Measurements from ENCODE around the gene TBC1D1.

The TBC1D1 gene

DNA sequence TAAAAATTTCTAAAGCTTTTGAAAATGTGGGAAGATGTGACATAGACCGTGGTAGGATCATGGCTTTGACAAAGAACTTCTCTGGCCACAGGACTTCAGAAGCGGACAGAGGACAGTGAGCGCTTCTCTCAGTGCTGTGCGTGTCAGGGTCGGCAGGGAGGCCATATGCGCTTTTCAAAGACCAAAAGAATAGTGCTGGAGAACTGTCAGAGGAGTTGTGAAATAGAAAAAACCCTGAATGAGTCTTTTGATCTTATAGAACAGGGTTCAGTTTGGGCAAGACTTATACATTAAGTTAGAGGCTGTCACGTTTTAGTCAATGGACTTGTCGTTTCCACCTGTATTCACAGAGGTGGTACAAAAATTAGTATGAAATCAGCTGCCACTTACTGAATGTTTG, 146.7 kb downstream of the TBC1D1 start:
- H3K27ac Mint-ChIP-seq: peak overlapping the region in 1 of 3 experiments; percentile 46
- H3K27me3 Mint-ChIP-seq (ENCODE audit: low read depth): no peaks in the 10 kb centered on the region
- TF ChIP-seq, protein P1, sequence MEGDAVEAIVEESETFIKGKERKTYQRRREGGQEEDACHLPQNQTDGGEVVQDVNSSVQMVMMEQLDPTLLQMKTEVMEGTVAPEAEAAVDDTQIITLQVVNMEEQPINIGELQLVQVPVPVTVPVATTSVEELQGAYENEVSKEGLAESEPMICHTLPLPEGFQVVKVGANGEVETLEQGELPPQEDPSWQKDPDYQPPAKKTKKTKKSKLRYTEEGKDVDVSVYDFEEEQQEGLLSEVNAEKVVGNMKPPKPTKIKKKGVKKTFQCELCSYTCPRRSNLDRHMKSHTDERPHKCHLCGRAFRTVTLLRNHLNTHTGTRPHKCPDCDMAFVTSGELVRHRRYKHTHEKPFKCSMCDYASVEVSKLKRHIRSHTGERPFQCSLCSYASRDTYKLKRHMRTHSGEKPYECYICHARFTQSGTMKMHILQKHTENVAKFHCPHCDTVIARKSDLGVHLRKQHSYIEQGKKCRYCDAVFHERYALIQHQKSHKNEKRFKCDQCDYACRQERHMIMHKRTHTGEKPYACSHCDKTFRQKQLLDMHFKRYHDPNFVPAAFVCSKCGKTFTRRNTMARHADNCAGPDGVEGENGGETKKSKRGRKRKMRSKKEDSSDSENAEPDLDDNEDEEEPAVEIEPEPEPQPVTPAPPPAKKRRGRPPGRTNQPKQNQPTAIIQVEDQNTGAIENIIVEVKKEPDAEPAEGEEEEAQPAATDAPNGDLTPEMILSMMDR (IDR thresholded peaks at IDR 0.05; ENCODE audit: unreplicated experiment in 3 of 3): no peak
- H3K4me1 Mint-ChIP-seq: no peaks in the 10 kb centered on the region
- H3K4me3 Mint-ChIP-seq: no peak overlapping the region
- peaks cover 54% of the 10 kb centered on the region for H3K36me3 Mint-ChIP-seq (ENCODE audit: low read depth)
- H3K9me3 Mint-ChIP-seq: no peaks in the 10 kb centered on the region

DNA sequence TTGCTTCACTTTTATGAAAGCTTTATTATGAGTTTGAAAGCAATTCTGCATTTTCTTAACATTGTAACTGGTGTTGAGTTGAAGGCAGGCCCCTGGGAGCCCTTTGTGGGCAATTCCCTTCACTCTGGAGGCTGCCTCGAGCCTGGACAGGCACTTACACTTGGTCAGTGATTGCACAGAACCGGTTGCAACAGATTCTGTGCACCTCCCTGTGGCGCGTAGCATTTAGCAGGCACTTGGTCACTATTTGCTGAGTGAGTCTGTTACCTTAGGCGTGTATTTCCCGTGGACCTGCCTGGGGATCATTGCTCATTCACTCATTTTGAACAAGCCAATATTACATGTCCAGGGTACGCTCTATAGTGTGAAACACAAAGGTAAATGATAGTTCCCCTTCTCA, 149.7 kb downstream of the TBC1D1 start:
- no peak overlapping the region for H3K27ac Mint-ChIP-seq
- H3K4me1 Mint-ChIP-seq: no peaks in the 10 kb centered on the region
- no peaks in the 10 kb centered on the region for H3K9me3 Mint-ChIP-seq
- H3K4me3 Mint-ChIP-seq: no peak overlapping the region
- peaks cover 52% of the 10 kb centered on the region for H3K36me3 Mint-ChIP-seq (ENCODE audit: low read depth)
- H3K27me3 Mint-ChIP-seq (ENCODE audit: low read depth): no peaks in the 10 kb centered on the region
- TF ChIP-seq, protein P1 (IDR thresholded peaks at IDR 0.05; ENCODE audit: unreplicated experiment in 3 of 3): no peak

DNA sequence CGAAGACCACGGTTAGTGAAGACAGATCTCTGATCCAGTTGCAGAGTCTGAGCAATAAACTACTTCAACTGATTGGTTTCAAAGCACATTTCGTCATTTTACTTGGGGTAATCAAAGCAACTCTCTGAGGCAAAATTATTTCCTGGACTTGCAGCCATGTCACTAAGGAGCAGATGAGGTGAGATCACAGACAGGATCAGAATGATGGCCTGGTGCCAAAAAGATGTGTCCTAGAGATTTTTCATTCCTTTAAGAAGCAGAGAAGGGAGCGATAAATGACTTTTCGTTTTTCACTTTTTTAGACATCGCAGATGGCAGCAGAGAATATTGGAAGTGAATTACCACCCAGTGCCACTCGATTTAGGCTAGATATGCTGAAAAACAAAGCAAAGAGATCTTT, 153.2 kb downstream of the TBC1D1 start:
- Mint-ChIP-seq H3K9me3 (no peaks in the 10 kb centered on the region), H3K27me3 (ENCODE audit: low read depth) (no peaks in the 10 kb centered on the region), H3K36me3 (ENCODE audit: low read depth) (peaks cover 54% of the 10 kb centered on the region), H3K27ac (no peak overlapping the region), H3K4me1 (no peaks in the 10 kb centered on the region), H3K4me3 (no peak overlapping the region)
- TF ChIP-seq, protein P1 (IDR thresholded peaks at IDR 0.05; ENCODE audit: unreplicated experiment in 3 of 3): no peak

DNA sequence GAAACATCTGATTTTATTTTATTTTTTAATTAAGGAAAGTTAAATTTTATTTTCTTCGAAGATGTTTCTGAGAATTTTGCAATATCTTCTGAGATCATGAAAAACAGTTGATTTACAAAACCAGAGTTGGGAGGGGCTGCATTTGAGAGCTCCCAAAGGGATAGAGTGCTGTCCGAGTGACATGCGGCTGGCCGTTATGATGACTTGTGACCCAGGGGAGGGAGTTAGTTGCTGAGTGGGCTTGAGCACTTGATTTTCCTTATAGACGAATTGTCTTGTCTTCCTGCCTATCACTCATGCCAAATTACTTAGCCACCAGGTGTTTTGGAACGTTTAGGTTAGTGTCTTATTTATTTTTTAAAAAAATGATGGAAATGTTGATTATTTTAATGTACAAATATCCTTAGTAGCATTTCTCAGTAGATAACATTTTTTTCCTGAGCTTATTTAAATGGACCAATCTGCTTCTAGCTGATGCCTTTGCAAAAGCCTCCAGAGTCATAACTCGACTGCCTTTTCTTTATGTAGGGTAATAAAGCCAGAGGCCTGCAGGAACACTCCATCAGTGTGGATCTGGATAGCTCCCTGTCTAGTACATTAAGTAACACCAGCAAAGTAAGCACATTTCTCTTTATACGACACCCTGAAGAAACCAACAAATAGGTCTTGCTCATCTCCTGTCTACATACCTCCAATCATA, 154.6 kb downstream of the TBC1D1 start:
- Mint-ChIP-seq H3K27me3 (ENCODE audit: low read depth) (no peaks in the 10 kb centered on the region), H3K9me3 (no peaks in the 10 kb centered on the region), H3K4me1 (no peaks in the 10 kb centered on the region), H3K36me3 (ENCODE audit: low read depth) (peaks cover 61% of the 10 kb centered on the region), H3K4me3 (no peak overlapping the region), H3K27ac (no peak overlapping the region)
- TF ChIP-seq, protein P1 (IDR thresholded peaks at IDR 0.05; ENCODE audit: unreplicated experiment in 3 of 3): no peak

DNA sequence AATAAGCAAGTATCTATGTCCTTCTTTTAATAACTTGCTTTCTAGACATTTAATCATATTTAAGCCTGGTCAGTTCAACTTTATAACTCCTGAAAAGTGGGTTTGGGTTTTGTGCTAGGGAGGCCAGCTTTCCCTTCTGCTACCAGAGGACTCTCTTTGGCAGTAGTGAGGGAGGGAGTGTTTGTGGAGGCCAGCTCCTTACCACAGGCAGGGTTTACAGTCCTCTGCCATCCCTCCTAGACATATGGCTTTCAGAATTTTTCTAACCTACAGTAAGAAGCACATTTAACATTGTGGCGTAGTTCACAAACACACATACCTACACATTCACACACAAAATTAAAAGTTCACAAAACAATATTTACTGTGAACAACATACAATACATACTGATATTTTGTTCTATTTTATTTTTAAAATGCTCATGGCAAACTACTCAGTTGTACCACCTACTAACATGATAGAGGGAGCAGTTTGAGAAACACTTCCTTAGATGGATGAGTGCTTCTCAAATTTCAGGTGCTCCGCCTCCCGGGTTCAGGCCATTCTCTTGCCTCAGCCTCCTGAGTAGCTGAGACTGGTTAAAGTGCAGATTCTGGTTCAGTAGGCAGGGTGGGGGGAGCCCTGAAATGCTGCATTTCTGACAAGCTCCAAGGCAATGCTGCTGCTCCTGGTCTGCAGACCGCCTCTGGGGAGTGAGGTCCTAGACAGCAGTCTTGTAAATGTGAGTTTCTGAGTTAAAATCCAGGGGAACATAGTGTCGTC, 156.0 kb downstream of the TBC1D1 start:
- Mint-ChIP-seq H3K4me3 (no peak overlapping the region), H3K27ac (peak overlapping the region in 2 of 3 experiments; percentile 25 to 48), H3K27me3 (ENCODE audit: low read depth) (no peaks in the 10 kb centered on the region), H3K4me1 (no peaks in the 10 kb centered on the region), H3K9me3 (no peaks in the 10 kb centered on the region), H3K36me3 (ENCODE audit: low read depth) (peaks cover 62% of the 10 kb centered on the region)
- TF ChIP-seq, protein P1 (IDR thresholded peaks at IDR 0.05; ENCODE audit: unreplicated experiment in 3 of 3): no peak

All from nephron (organoid).